Naive thymus-derived CD8-positive, alpha-beta T cell (primary cell): ENCODE data around the gene MAL. TPM values are rescaled to one million over a fixed set of nuclear protein-coding genes. Genes with fewer than 3 reads are reported as not detected.

Experiments
- ATAC-seq, 2 donors: fragments of 150-1000 bp; cut with Tn5 transposase in 1 of 2; sonication (Bioruptor Pico), chemical (Tn5 transposase) in 1 of 2; 1 replicate in 1 of 2; 2 replicates in 1 of 2; pipeline ENCODE4 v1.10.0; 2021; ENCODE audit warnings: mild to moderate bottlenecking in 2 of 2, moderate library complexity in 2 of 2
- POLR2A ChIA-PET: fragments of 350-600 bp; sonication (Branson Sonifier 250); formaldehyde crosslinking; loops from one replicate; lab custom pipeline; 2021; ENCODE audit warnings: antibody characterized with exemption; lab: Charles Lee
- DNase-seq, 10 donors: peaks; one replicate each; pipeline versions ENCODE4 v3.0.0 to v3.0.0-alpha.2; 2020 to 2022
- H3K27ac Mint-ChIP-seq, 10 donors: one replicate each; pipeline ENCODE4 v1.8.0; 2020 to 2022; ENCODE audit warnings: mild to moderate bottlenecking in 10 of 10, mixed read lengths in 10 of 10, moderate library complexity in 4 of 10, inconsistent platforms in 1 of 10
- H3K27me3 Mint-ChIP-seq, 5 donors: one replicate each; pipeline ENCODE4 v1.8.0; 2021 to 2022; ENCODE audit warnings: mixed read lengths in 5 of 5
- H3K36me3 Mint-ChIP-seq, 3 donors: one replicate each; pipeline ENCODE4 v1.8.0; 2020 to 2022; ENCODE audit warnings: mixed read lengths in 3 of 3, mild to moderate bottlenecking in 2 of 3, inconsistent platforms in 1 of 3
- H3K4me1 Mint-ChIP-seq, 4 donors: one replicate each; pipeline ENCODE4 v1.8.0; 2021 to 2022; ENCODE audit warnings: mixed read lengths in 4 of 4
- H3K4me3 Mint-ChIP-seq, 10 donors: one replicate each; pipeline ENCODE4 v1.8.0; 2020 to 2022; ENCODE audit warnings: mild to moderate bottlenecking in 10 of 10, mixed read lengths in 10 of 10, moderate library complexity in 6 of 10, inconsistent platforms in 1 of 10
- H3K9me3 Mint-ChIP-seq, 9 donors: one replicate each; pipeline ENCODE4 v1.8.0; 2020 to 2022; ENCODE audit warnings: mixed read lengths in 9 of 9, mild to moderate bottlenecking in 3 of 9, inconsistent platforms in 1 of 9, moderate library complexity in 1 of 9
- polyA plus RNA-seq, 3 donors: library from polyadenylated mRNA; unstranded; fragments of 300-500 nt; fragmentation: Illumina TruSeq; gene quantifications; one replicate each; pipeline ENCODE4 v1.2.3, GENCODE V29; 2021
- total RNA-seq, 8 experiments: library from RNA in 2 of 8; stranded (reverse) in 2 of 8; gene quantifications; one replicate each; pipeline ENCODE4 v1.2.3 and lab custom pipeline; 2021 to 2026

Gene MAL
- total and polyA plus RNA-seq, 5 experiments from 2014 or later: 116 to 284 (median 158) TPM

DNA sequence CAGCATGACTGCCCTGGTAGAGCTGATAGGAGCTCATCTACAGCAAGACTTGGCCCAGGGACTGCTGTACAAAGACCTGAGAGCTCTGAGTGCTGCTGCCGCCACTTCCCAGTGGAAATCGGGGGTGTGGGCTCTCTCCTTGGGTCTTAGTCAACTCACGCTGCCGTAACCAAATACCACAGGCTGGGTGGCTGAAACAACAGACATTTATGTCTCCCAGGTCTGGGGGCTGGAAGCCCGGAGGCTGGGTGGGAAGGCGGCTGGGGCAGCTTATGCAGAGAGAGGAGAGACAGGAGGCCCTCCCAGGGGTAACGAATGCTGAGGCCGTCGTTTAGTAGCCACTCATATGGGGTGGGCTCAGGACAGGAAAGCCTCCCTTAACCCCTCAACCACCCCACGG, 15.4 kb upstream of the MAL start:
- no peaks in the 10 kb centered on the region for H3K9me3 Mint-ChIP-seq
- H3K4me1 Mint-ChIP-seq: peaks cover 0 to 2% (median 0%) of the 10 kb centered on the region in 4 donors
- no peak overlapping the region for H3K4me3 Mint-ChIP-seq
- no peak overlapping the region for H3K27ac Mint-ChIP-seq
- H3K27me3 Mint-ChIP-seq: peaks cover 0 to 10% (median 0%) of the 10 kb centered on the region in 5 donors
- no peak for DNase-seq
- H3K36me3 Mint-ChIP-seq: no peaks in the 10 kb centered on the region
- POLR2A ChIA-PET: interaction anchor here (1.9 kb wide), 1 partner anchor 12 kb away, joined by 4 read pairs; no protein-coding TSS in a partner anchor
- no peak for ATAC-seq

DNA sequence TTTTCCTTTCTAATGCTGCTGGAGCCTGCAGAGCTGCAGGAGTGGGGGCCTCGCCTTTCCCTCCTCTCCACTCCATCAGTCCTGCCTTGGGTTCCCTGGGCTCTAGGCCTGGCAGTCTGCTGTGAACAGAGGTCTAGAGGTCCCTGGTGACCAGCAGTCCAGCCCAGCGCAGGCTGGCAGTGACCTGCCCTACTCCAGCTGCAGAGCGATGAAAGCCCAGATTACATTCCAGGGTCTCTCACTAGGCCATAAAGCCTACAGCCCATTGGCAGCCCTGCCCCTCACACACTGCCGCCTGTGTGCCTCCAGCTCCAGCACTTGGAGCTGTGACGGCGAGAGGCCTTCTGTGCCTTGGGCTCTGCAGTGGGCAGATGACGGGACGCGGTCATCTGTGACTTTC, 14.8 kb upstream of the MAL start:
- Mint-ChIP-seq H3K4me3 (no peak overlapping the region), H3K36me3 (no peaks in the 10 kb centered on the region), H3K4me1 (peaks cover 0 to 2% (median 0%) of the 10 kb centered on the region in 4 donors), H3K27ac (no peak overlapping the region), H3K9me3 (no peaks in the 10 kb centered on the region), H3K27me3 (peaks cover 0 to 10% (median 0%) of the 10 kb centered on the region in 5 donors)
- no peak for ATAC-seq
- no peak for DNase-seq
- POLR2A ChIA-PET: interaction anchor here (1.9 kb wide), 1 partner anchor 12 kb away, joined by 4 read pairs; no protein-coding TSS in a partner anchor

DNA sequence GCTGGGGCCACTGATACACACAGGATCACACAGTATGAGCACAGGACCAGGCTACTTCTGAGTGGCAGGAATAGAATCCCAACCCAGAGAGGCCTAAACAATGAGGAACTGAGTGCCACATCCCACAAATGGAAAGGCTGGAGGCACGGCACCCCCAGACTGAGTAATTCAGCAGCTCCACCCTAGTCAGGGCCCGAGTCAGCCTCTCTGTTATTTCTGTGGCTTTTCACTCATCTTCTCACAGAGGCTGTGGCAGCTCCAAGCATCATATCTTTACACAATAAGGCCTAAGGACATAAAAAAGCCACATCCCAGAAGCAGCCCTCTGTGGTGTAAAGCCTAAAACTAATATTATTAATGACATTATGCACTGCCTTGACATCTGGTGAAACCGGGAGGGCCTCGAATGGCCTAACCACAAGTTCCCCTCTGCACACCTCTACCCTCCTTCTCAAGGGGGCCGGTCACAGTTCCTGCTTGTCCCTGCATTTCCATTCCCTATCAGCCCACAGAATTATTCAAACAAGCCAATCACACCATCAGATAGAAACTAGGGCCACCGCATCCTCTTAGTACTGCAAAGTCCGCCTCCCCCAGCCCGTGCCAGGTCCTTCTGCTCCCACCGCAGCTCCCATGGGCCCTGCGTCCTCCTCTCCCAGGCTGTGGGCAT, 12.5 kb upstream of the MAL start:
- POLR2A ChIA-PET: no interaction called here

DNA sequence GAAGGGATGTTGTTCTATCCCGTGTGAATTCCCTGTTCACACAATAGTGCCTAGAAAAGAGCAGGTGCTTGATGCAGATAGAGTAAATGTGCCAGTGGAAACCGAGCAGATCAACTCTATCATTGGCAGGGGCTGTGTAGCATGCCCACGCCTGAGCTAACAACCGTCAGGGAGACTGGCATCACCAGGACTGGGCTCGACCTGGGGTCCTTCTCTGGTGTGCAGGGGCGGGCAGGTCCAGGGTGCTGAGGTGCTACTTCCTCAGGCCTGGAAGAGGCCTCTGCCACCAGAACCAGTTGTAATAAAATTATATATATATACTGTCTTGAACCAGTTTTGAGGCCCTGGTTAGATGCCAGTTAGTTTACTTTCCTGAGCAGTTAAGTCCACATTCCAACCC, 11.8 kb upstream of the MAL start:
- POLR2A ChIA-PET: no interaction called here
- Mint-ChIP-seq H3K36me3 (no peaks in the 10 kb centered on the region), H3K27me3 (no peaks in the 10 kb centered on the region), H3K4me1 (peaks cover 0 to 5% (median 2%) of the 10 kb centered on the region in 4 donors), H3K27ac (peak overlapping the region in 1 of 10 donors; percentile 15), H3K4me3 (no peak overlapping the region), H3K9me3 (no peaks in the 10 kb centered on the region)
- no peak for ATAC-seq
- DNase-seq: peak in 1 of 10 donors; percentile 9

More for the DNA sequence above, 12.5 kb upstream of the MAL start:
- DNase-seq (no peak), ATAC-seq (no peak)
- Mint-ChIP-seq H3K27ac (peak overlapping the region in 1 of 10 donors; percentile 88), H3K4me3 (no peak overlapping the region), H3K9me3 (no peaks in the 10 kb centered on the region), H3K27me3 (peaks cover 0 to 1% (median 0%) of the 10 kb centered on the region in 5 donors), H3K36me3 (no peaks in the 10 kb centered on the region), H3K4me1 (peaks cover 0 to 5% (median 2%) of the 10 kb centered on the region in 4 donors)

DNA sequence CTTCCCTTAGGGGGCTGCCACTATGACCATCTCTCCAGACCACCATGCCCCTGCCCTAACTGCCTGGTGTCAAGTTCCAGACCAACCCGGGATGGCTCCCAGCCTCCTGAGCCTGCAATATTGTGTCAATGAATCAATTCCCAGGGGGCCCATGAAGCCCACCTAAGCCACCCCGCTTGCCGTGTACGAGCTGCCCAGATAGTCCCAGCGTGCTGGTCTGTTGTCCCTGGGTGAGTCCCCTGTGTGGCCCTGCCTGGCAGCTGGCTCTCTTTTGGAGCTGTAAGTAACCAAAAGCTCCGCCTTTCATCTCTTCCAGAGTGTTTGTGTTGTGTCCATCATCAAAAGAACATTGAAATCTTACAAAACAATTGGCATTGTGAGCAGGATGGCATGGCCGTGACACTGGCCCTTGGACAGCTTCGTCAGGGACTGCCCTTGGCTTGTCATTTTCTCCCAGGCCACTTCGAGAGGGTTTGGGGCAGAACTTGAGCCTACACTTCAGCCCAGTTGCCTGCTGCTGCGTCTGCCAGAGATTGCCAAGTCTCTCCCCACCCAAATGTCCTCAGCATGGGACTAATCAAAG, 11.3 kb upstream of the MAL start:
- POLR2A ChIA-PET: no interaction called here
- Mint-ChIP-seq H3K36me3 (no peaks in the 10 kb centered on the region), H3K9me3 (no peaks in the 10 kb centered on the region), H3K4me3 (no peak overlapping the region), H3K4me1 (peaks cover 0 to 6% (median 2%) of the 10 kb centered on the region in 4 donors), H3K27me3 (no peaks in the 10 kb centered on the region), H3K27ac (peak overlapping the region in 1 of 10 donors; percentile 15)
- ATAC-seq: no peak
- DNase-seq: peak in 1 of 10 donors; percentile 52

DNA sequence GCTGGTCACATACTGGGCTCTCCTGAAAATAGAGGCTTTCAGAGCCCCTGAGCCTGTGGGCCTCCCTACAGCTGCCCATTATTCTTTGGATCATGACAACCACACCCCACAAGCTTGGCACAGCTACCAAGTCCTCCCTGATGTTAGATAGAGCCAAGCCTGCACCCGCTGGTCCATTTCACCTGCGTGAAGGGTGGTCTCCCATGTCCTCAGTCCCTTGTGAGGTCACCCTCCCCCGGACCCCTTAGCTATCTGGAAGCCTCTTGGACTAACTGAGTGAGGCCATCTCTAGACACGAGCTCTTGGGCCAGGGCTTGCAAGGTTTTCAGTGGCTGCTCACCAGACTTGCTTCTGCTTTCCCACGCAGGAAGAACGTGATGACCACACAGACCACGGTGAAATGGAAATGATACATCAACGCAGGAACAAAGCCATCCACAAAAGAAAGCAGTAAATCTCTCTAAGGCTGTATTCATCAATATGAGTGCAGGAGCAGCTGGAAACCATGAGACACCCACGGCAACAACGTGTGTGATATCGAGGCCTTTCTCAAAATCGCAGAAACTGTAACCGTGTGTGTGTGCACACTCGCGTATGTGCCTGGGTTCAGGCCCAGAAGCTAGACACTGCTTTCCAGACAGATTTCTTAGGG, 10.1 kb upstream of the MAL start:
- POLR2A ChIA-PET: interaction anchor here (1.4 kb wide), 1 partner anchor 64 kb away, joined by 3 read pairs; no protein-coding TSS in a partner anchor
- Mint-ChIP-seq H3K27me3 (no peaks in the 10 kb centered on the region), H3K4me1 (peaks cover 0 to 11% (median 4%) of the 10 kb centered on the region in 4 donors), H3K9me3 (no peaks in the 10 kb centered on the region), H3K4me3 (no peak overlapping the region), H3K36me3 (no peaks in the 10 kb centered on the region), H3K27ac (peak overlapping the region in 3 of 10 donors; percentile 13 to 43 (median 41))
- DNase-seq: peak in 1 of 10 donors; percentile 55
- no peak for ATAC-seq

DNA sequence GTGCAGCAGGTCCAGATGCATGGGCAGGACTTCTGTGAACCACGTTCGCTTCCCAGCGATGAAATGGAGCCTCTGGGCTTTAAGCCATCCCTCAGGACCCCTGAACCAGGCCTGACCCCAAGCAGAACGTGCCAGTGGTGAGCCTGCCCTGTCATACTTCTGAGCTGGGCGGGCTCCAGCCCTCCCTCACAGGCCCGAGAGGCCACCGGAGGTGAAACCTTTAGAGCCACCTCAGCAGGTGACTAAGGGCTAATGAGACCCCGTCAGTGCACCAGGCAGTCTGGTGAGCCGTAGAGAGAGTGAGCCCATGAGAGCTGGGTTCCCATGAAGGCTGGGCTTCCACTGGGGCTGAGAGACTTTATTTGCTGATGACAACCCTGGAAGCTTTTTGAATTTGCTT, 8.9 kb upstream of the MAL start:
- H3K27ac Mint-ChIP-seq: peak overlapping the region in 4 of 10 donors; percentile 53 to 59 (median 56)
- H3K9me3 Mint-ChIP-seq: no peaks in the 10 kb centered on the region
- POLR2A ChIA-PET: no interaction called here
- H3K36me3 Mint-ChIP-seq: no peaks in the 10 kb centered on the region
- DNase-seq: no peak
- H3K4me3 Mint-ChIP-seq: no peak overlapping the region
- no peak for ATAC-seq
- no peaks in the 10 kb centered on the region for H3K27me3 Mint-ChIP-seq
- H3K4me1 Mint-ChIP-seq: peaks cover 0 to 18% (median 10%) of the 10 kb centered on the region in 4 donors

DNA sequence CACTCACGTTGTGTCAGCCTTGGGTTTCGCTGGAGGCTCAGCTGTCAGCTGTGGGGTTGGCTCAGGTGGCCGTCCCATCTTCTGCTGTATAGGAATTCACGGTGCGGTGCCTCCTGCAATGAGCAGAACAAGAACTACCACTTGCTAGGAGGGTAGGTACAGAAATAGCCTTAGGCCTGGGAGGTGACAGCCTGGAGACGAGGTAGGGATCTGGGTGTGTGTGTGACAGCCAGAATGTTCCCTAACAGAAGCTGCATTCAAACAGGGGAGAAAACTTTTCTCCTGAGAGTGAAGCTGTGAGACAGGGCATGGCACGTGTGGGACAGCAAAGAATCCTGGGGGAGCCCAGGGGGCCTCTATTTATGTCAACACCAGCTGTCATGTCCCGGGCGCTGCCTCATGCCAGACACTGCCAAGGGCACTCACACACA, 8.4 kb upstream of the MAL start:
- H3K27me3 Mint-ChIP-seq: no peaks in the 10 kb centered on the region
- DNase-seq (no peak), ATAC-seq (no peak)
- H3K4me1 Mint-ChIP-seq: peaks cover 2 to 22% (median 12%) of the 10 kb centered on the region in 4 donors
- no peaks in the 10 kb centered on the region for H3K36me3 Mint-ChIP-seq
- H3K27ac Mint-ChIP-seq: peak overlapping the region in 5 of 10 donors; percentile 21 to 61 (median 55)
- H3K4me3 Mint-ChIP-seq: no peak overlapping the region
- POLR2A ChIA-PET: no interaction called here
- H3K9me3 Mint-ChIP-seq: no peaks in the 10 kb centered on the region

DNA sequence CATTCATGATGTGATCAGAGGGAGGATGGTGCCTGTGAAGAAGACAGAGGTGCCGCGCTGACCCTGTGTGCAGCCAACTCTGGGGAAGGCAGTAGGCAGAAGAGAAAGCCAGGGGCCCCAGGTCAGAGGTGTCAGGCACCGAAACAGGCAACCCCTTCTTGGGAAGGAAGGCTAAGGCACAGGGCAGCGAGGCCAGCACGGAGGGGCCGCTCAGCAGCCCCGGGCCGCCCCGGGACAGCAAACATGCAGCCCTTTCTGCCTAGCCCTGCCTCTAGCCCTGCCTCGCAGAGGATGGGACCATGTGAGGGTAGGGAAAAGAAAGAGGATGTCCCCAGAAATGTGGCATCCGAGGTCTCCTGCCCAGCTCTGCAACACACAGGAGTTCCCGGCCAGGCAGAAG, 7.7 kb upstream of the MAL start:
- no peak overlapping the region for H3K4me3 Mint-ChIP-seq

DNA sequence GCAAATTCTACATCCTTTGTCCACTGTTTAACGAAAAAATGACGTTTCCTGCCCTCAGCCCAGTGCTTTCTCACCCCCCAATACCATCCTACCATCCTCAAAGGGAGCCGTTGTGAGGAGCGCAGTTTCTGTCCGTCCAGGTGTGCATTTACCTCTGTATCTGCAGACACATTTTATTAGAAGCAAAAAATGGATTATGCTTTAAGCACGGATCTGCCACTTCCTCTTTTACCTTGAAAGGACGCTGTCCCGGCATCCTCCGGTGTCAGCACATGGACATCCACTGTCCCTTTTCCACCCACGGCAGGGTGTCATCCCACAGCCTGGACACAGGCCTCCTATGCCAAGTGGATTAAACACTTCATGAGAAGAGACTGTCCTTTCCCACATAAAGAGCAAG, 7.2 kb upstream of the MAL start:
- peak overlapping the region in 6 of 10 donors; percentile 15 to 66 (median 36) for H3K27ac Mint-ChIP-seq
- H3K4me3 Mint-ChIP-seq: no peak overlapping the region
- H3K36me3 Mint-ChIP-seq: no peaks in the 10 kb centered on the region
- DNase-seq (peak in 1 of 10 donors; percentile 15), ATAC-seq (no peak)
- H3K27me3 Mint-ChIP-seq: peaks cover 0 to 1% (median 0%) of the 10 kb centered on the region in 5 donors
- no peaks in the 10 kb centered on the region for H3K9me3 Mint-ChIP-seq
- peaks cover 14 to 34% (median 22%) of the 10 kb centered on the region in 4 donors for H3K4me1 Mint-ChIP-seq
- POLR2A ChIA-PET: interaction anchor here (14.4 kb wide), 1 partner anchor 60 kb away, joined by 944 read pairs; no protein-coding TSS in a partner anchor

More for the DNA sequence above, 7.7 kb upstream of the MAL start:
- Mint-ChIP-seq H3K27ac (peak overlapping the region in 3 of 10 donors; percentile 61 to 80 (median 64)), H3K27me3 (no peaks in the 10 kb centered on the region), H3K36me3 (no peaks in the 10 kb centered on the region), H3K4me1 (peaks cover 10 to 30% (median 18%) of the 10 kb centered on the region in 4 donors), H3K9me3 (no peaks in the 10 kb centered on the region)
- POLR2A ChIA-PET: no interaction called here
- ATAC-seq (no peak), DNase-seq (peak in 1 of 10 donors; percentile 48)

DNA sequence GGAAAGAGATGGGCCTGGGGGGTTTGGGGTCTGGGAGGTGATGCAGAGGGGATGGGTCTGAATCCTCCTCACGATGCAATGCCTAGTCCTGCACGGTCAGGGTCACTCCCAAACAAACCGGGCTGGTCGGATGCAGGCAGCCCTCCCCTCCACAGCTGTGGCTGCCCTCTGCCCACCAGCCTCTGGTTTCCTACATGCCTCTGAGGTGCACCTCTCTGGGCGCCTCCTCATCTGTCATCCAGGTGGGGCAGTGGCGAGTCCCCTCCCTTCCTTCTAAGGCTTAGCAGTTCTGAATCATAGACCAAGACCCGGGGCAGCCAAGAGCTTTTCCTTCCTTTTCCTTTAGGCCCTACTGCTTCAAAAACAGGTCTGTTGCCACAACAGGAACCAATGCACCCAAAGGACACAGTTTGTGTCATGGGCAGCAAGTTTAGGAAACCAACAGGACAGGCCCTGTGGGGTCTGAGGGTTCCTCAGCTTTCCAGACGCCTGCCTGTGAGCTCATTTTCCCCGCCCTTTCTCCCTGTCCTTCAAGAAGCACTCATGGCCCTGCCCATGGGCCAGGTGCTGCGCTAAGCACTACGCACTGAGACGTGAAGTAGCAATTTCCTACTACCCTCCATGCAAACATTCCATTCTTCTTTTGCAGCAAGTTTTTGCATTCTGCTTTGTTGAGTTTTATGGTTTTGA, 6.5 kb upstream of the MAL start:
- no peaks in the 10 kb centered on the region for H3K9me3 Mint-ChIP-seq
- H3K27ac Mint-ChIP-seq: peak overlapping the region in 5 of 10 donors; percentile 9 to 85 (median 14)
- H3K4me3 Mint-ChIP-seq: no peak overlapping the region
- ATAC-seq (no peak), DNase-seq (no peak)
- POLR2A ChIA-PET: interaction anchor here (14.4 kb wide), 1 partner anchor 60 kb away, joined by 944 read pairs; no protein-coding TSS in a partner anchor
- no peaks in the 10 kb centered on the region for H3K36me3 Mint-ChIP-seq
- peaks cover 21 to 41% (median 28%) of the 10 kb centered on the region in 4 donors for H3K4me1 Mint-ChIP-seq
- H3K27me3 Mint-ChIP-seq: peaks cover 0 to 3% (median 0%) of the 10 kb centered on the region in 5 donors

DNA sequence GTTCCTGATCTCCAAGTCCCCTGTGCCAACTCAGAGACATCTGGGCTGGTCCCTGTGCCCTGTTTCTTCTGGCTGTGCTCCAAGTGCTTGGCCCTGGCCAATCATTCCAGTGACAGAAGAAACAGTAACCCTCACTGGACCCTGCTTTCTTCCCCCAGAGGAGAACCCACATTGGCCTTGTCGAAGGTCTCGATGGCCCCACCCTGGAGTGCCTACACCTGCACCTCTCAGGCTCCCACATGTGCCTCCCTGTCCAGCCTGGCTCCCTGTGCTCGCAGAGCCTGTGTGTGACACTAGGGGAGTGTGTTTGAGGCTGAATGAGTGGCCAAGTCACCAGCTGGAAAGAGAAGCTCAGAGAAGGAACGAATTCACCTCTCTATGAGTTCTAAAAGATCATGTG, 5.9 kb upstream of the MAL start:
- DNase-seq: peak in 1 of 10 donors; percentile 40
- no peaks in the 10 kb centered on the region for H3K9me3 Mint-ChIP-seq
- peaks cover 0 to 3% (median 0%) of the 10 kb centered on the region in 5 donors for H3K27me3 Mint-ChIP-seq
- H3K4me1 Mint-ChIP-seq: peaks cover 27 to 47% (median 31%) of the 10 kb centered on the region in 4 donors
- POLR2A ChIA-PET: interaction anchor here (14.4 kb wide), 1 partner anchor 59 kb away, joined by 944 read pairs; no protein-coding TSS in a partner anchor
- H3K36me3 Mint-ChIP-seq: no peaks in the 10 kb centered on the region
- H3K27ac Mint-ChIP-seq: peak overlapping the region in 4 of 10 donors; percentile 21 to 86 (median 67)
- ATAC-seq: no peak
- H3K4me3 Mint-ChIP-seq: no peak overlapping the region
